Mesothelial cell of epicardium (in vitro differentiated cells): ENCODE results near the gene SPOPL. TPM values are rescaled to one million over a fixed set of nuclear protein-coding genes. Genes with fewer than 3 reads are reported as not detected.

ENCODE experiments used
- DNase-seq, 2 experiments: peaks; one replicate each; pipeline ENCODE4 v3.0.0; 2021; ENCODE audit warnings: low spot score in 2 of 2; ENCODE audit not compliant: unreplicated experiment in 2 of 2
- H3K27ac Mint-ChIP-seq: 2 replicates; pipeline ENCODE4 v1.8.0; 2021; ENCODE audit warnings: mixed read lengths
- H3K27me3 Mint-ChIP-seq: 2 replicates; pipeline ENCODE4 v1.8.0; 2021; ENCODE audit warnings: low read depth, mixed read lengths
- H3K36me3 Mint-ChIP-seq: 2 replicates; pipeline ENCODE4 v1.8.0; 2021; ENCODE audit warnings: mixed read lengths
- H3K4me1 Mint-ChIP-seq: 2 replicates; pipeline ENCODE4 v1.8.0; 2021; ENCODE audit warnings: mixed read lengths
- H3K4me3 Mint-ChIP-seq: 2 replicates; pipeline ENCODE4 v1.8.0; 2021; ENCODE audit warnings: mild to moderate bottlenecking, moderate library complexity, mixed read lengths
- H3K9me3 Mint-ChIP-seq: 2 replicates; pipeline ENCODE4 v1.8.0; 2021; ENCODE audit warnings: mixed read lengths
- CTCF ChIP-seq: fragments of 200-600 bp; sonication (generic); IDR thresholded peaks from one replicate; pipeline ENCODE4 v1.5.0; 2021; ENCODE audit warnings: antibody characterized with exemption; ENCODE audit not compliant: unreplicated experiment
- total RNA-seq: library from RNA; stranded (reverse); gene quantifications from 3 replicates; pipeline ENCODE4 v1.2.1, GENCODE V29; 2021

SPOPL gene
- total RNA-seq, 1 donor from 2014 or later, result 28.7 TPM

GRCh38 chr2:138564586-138565229 lies 63.1 kb downstream of the SPOPL start:
- Mint-ChIP-seq H3K9me3 (no peaks in the 10 kb centered on the region), H3K27me3 (no peaks in the 10 kb centered on the region), H3K27ac (no peak overlapping the region), H3K36me3 (peaks cover 42% of the 10 kb centered on the region), H3K4me1 (no peaks in the 10 kb centered on the region), H3K4me3 (no peak overlapping the region)
- TF ChIP-seq CTCF, result no peak
- DNase-seq, result no peak

- H3K9me3 Mint-ChIP-seq, result no peaks in the 10 kb centered on the region
- TF ChIP-seq CTCF, result no peak
- no peaks in the 10 kb centered on the region for H3K4me1 Mint-ChIP-seq
- no peak overlapping the region for H3K27ac Mint-ChIP-seq
- H3K27me3 Mint-ChIP-seq, result no peaks in the 10 kb centered on the region
- no peak for DNase-seq
- peaks cover 43% of the 10 kb centered on the region for H3K36me3 Mint-ChIP-seq
- no peak overlapping the region for H3K4me3 Mint-ChIP-seq
Observed at GRCh38 chr2:138565230-138565598, 63.6 kb downstream of the SPOPL start.

- DNase-seq, result no peak
- Mint-ChIP-seq H3K4me3 (no peak overlapping the region), H3K9me3 (peaks cover 17% of the 10 kb centered on the region)
Observed at GRCh38 chr2:138572318-138572717, 70.7 kb downstream of the SPOPL start.

GRCh38 chr2:138577066-138577465 lies 75.5 kb downstream of the SPOPL start:
- no peak for TF ChIP-seq CTCF

More at GRCh38 chr2:138572318-138572717, 70.7 kb downstream of the SPOPL start:
- H3K27me3 Mint-ChIP-seq, result no peaks in the 10 kb centered on the region
- no peak overlapping the region for H3K27ac Mint-ChIP-seq
- peaks cover 2% of the 10 kb centered on the region for H3K4me1 Mint-ChIP-seq
- no peak for TF ChIP-seq CTCF
- peaks cover 50% of the 10 kb centered on the region for H3K36me3 Mint-ChIP-seq

GRCh38 chr2:138579556-138579955 lies 78.0 kb downstream of the SPOPL start:
- Mint-ChIP-seq H3K9me3 (peaks cover 49% of the 10 kb centered on the region), H3K4me1 (no peaks in the 10 kb centered on the region), H3K4me3 (no peak overlapping the region), H3K36me3 (peaks cover 85% of the 10 kb centered on the region), H3K27ac (no peak overlapping the region), H3K27me3 (no peaks in the 10 kb centered on the region)
- DNase-seq, result no peak
- TF ChIP-seq CTCF, result no peak

More at GRCh38 chr2:138577066-138577465, 75.5 kb downstream of the SPOPL start:
- Mint-ChIP-seq H3K9me3 (peaks cover 53% of the 10 kb centered on the region), H3K4me3 (no peak overlapping the region), H3K36me3 (peaks cover 77% of the 10 kb centered on the region), H3K27ac (no peak overlapping the region), H3K27me3 (no peaks in the 10 kb centered on the region), H3K4me1 (no peaks in the 10 kb centered on the region)
- DNase-seq, result no peak
